NCI-H2107 treated with DMSO at 0.1 percent for 48 hours (cell line): ENCODE results near the gene FARP2.
"Not testable (repeated sequence)": the region's sequence is repeated elsewhere in the genome, so short reads cannot be mapped to it uniquely, and the experiment has no call there.

Experiments
- DNase-seq: peaks from one replicate; lab custom pipeline; 2025; ENCODE audit not compliant: unreplicated experiment; lab: John Stamatoyannopoulos, UW

FARP2 gene

DNA sequence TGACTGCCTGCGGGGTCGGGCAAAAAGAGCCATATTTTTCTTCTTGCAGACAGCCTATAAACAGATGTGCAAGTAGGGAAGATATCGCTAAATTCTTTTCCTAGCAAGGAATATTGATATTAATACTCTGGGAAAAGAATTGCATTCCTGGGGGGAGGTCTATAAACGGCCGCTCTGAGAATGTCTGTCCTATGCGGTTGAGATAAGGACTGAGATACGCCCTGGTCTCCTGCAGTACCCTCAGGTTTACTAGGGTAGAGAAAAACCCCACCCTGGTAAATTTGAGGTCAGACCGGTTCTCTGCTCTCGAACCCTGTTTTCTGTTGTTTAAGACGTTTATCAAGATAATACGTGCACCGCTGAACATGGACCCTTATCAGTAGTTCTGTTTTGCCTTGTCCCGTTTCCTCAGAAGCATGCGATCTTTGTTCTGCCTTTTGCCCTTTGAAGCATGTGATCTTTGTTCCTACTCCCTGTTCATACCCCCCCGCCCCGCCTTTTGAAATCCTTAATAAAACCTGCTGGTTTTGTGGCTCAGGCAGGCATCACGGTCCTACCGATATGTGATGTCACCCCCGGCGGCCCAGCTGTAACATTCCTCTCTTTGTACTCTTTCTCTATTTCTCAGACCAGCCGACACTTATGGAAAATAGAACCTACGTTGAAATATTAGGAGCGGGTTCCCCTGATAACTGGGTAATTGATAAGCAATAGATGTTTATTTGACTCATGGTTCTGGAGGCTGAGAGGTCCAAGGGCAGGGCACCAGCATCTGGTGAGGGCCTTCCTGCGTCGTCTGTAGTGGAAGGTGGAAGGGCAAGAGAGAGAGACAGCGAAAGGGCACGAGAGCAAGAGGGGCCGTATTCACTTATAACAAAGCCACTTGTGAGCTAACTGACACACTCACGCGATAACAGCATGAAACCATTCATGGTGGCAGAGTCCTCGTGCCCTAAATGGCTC lies 170.0 kb downstream of the FARP2 start:
- not testable (repeated sequence) for DNase-seq

- no peak for DNase-seq
Observed at GRCh38 chr2:241530571-241530970, 174.5 kb downstream of the FARP2 start.

DNA sequence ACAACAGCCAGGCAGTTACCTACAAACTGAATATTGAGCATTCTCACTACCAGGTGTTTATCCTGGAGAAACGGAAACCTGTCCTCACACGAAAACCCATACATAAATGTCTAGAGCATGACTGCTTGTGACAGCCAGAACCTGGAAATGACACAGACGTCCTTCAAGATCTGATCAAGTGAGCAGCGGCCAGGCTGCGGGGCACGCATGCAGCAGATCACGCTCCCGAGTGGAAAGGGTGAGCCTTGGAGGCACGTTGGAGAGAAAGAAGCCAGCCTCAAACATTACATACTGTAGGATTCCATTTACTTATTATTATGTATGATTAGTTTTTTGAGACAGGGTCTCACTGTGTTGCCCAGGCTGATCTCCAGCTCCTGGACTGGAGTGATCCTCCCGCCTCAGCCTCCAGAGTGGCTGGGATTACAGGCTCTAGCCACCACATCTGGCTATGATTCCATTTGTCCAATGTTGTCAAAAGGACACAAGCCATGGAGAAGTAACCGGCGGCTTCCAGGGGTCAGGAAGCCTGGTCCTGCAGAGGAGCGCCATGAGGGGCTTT lies 175.2 kb downstream of the FARP2 start:
- no peak for DNase-seq

DNA sequence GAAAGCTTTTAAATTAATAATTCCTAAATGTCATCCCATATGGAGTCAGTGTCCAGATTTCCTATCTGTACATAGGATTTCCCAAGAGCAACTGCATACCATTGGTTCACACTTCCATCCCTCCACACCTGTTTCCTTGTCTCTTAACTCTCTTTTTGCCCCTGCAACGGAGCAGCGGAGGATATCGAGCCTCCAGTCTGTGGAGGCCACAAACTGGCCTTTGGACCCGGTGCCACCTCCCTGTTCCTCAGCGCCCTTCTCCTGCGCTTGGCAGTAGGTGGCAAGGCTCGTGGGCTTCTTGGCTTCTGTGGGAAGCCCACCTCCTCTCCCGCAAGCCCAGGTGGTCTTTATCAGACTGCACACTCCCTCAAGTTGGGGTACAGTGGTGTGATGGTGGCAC lies 176.1 kb downstream of the FARP2 start:
- no peak for DNase-seq

- no peak for DNase-seq
Observed at GRCh38 chr2:241532733-241533601, 176.9 kb downstream of the FARP2 start.

GRCh38 chr2:241534293-241534692 lies 178.2 kb downstream of the FARP2 start:
- no peak for DNase-seq

- DNase-seq: no peak
Observed at GRCh38 chr2:241534701-241535375, 178.8 kb downstream of the FARP2 start.

DNA sequence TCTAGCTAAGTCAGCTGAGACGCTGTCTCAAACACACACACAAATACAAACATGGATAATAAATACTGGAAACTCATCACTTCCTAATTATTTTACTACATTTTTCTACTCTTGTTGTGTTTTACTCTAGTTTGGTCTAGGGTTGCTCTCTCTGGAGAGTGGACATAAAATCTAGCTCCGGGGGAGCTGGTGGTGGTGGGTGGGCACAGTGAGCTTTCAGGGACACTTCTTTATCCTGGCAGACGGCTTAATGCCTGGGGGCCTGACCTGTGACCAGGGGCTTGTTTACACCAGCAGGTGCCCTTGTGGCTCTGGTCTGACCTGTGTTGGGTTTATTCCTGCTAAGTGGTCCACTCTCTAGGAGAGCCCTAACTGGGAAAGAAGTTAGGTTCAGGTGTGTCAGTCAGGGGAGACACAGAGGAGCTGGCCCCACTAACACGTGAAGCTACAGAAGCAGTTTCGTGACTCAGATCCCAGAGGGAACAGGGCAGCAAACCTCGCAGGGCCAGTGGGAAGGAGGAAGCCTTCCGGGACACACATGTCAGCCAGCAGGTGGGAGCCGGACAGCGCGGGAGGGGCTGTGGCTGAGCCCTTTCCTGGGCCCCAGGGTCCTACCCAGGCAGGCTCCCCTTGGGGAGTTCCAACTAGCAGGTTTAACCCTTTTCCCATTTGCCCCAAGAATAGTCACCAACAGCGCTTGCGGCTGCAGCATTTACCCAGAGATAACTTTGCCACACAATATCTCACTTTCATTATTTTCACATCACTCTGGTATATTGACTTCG lies 180.0 kb downstream of the FARP2 start:
- no peak for DNase-seq

DNA sequence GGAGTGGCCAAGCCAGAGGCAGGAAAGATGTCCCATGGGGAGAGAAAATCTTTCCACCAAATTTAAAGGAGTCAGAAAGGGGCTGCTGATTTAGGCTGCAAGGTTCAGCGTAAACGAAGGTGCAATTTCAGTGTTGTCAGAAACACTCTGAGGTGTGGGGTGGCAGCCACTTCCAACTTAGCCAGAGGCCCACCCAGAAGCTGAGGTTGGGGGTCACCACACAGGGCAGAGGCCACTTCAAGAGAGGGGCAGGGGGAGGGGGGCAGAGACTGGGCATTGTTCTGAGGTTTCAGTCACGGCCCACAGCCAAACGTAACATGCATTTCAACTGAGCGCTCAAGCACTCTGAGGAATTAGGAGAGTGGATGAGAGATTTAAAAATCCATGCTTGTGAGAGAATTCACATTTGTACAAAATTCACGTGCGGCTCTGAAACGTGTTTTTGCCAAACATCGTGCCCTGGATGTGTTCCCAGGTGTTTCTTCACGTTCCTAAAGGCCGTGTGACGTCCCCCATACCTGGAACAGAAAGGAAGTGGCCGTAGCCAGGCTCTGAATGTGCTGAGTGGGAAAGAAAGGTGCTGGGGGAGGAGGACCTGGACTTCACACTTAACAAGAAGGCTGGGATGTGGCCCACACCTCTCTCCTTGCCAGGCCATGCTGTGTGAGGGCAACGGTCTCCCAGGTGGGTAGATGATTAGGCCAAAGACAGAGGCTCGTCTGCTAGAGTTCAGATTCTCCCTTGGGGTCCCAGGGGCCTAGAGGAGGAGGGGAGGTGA lies 182.9 kb downstream of the FARP2 start:
- no peak for DNase-seq

- no peak for DNase-seq
Observed at GRCh38 chr2:241539616-241540374, 183.7 kb downstream of the FARP2 start.

GRCh38 chr2:241540401-241540770 lies 184.3 kb downstream of the FARP2 start:
- DNase-seq: no peak

- no peak for DNase-seq
Observed at GRCh38 chr2:241540771-241541561, 184.9 kb downstream of the FARP2 start.

DNA sequence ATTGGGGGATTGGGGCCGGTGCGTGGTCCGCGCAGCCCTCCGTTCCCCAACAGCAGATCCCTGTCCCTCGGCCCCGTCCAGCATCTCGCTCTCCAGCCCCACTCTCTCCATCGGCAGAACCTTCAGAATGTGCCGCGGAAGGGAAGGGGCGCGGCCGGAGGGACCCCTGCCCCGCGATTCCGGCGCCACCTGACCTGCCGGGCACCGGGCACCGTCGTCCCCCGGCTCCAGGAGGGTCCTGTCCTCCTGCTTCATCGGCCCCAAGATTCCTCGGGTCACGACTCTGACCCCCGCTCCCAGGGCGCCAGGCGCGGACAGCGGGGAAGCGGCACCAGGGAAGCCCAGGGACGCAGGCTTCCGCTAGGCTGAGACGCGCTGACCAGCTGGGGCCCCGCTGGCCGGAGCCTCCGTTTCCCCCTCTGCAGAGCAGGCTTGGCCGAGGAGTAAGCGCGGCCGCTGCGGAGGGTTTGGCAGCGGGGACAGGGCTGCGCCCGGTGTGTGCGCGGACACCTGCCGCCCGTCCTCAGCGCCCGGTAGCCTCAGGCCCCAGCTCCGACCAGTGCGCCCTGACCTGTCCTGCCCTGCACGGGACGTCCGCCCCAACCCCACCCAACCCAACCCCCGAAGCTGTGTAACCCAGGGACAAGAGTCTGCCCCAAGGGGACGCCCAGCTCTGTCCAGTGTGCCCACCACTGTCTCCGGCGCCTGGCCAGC lies 185.6 kb downstream of the FARP2 start:
- no peak for DNase-seq

DNA sequence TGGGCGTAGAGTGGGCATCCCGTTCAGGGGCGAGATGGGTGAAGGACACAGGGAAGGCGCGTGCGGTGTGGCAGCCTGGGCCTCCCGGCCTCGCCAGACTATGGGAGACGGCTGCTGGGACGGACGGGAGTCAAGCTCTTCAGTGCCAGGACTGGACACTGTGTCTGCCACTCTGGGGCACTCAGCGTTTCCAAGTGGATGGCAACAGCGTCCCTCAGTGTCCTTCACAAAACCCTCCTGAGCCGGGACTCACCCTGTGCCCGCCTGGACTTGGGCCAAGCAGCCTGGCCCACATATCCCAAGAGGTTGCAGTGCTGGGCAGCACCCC lies 186.2 kb downstream of the FARP2 start:
- DNase-seq: no peak
